HG03342 (cell line): ENCODE results near the gene ITCH.
"Not testable (repeated sequence)": the region's sequence is repeated elsewhere in the genome, so short reads cannot be mapped to it uniquely, and the experiment has no call there.

ENCODE experiments used
- ATAC-seq: cut with Tn5 transposase; IDR thresholded peaks from one replicate; pipeline ENCODE4 v1.9.1; 2021; ENCODE audit warnings: mild to moderate bottlenecking, moderate library complexity; ENCODE audit not compliant: unreplicated experiment

Gene ITCH

DNA sequence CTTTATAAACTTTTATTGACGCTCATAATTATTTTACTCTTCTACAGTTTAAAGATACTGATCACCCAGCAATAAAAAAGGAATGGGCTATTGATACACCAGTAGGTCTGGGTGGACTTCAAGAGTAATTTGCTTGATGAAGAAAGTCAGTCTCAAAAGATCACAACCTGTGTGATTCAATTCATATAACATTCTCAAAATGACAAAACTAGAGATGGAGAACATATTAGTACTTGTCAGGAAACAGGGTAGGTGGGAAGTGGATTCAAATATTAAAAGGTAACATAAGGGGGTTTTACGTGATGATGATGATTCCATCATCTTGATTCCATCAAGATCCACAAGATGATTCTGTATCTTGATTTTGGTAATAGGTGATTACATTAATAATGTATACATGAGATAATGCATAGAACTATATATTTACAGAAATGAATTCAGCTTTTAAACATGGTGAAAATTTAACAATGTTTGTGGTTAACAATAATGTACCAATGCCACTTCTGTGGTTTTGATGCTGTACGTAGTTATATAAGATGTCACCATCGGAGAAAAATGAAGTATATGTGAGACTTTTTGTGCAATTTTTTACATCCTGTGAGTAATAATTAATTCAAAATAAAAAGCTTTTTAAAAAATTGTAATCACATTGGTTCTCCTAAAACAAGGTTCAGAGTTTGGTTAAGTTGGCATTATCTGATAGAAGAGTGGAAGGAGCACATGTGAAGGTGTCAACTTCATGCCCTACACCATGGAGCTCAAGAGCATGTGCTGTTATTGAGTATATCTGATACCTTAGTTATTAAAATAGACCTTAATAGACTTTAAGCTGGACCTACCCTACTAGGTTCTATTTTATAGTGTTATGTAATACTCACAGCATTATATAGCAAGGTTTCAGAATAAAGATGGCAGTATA lies 86.9 kb downstream of the ITCH start:
- ATAC-seq, result no peak

DNA sequence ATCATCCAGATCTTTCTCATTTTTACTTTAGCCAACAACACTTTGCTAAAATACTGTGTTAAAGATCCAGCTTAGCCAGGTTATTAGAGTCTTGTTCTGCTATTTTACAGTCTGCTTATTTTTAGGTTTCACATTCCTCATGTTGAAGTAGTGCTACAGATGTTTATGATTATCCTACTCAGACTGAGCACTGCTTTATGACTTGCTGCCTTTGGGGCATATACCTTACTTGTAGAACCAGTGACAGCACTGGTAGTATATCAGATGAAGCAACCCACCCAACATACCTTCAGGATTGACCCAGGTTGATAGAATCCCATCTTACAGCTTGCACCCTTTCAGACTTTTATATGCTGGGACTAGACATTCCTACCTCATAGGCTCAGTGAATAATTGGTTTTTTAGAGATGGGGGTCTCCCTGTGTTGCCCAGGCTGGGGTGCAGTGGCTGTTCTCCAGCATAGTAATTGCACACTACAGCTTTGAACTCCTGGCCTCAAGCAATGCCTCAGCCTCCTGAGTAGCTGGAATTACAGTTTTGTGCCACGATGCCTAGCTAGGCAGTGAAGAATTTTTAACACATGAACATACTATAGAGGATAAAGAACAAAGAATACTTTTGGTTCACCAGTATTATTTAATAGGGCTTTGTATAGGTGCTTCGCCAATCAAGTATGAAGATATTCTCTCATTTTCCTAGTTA lies 89.4 kb downstream of the ITCH start:
- no peak for ATAC-seq

DNA sequence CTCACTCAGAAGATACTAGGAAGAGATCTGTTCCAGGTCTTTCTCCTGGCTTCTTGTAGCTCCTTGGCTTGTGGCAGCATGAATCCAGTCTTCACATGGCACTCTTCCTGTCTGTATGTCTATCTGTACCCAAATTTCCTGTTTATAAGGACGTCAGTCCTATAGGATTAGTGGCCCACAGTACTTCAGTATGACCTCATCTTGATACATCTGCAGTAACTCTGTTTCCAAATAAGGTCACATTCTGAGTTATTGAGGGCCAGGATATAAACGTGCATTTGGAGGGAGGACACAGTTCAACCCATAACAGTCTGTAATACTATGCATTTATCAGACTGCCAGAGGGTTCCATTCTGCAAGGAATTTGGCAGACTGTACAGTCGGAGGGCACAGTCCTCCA lies 95.6 kb downstream of the ITCH start:
- ATAC-seq, result no peak

DNA sequence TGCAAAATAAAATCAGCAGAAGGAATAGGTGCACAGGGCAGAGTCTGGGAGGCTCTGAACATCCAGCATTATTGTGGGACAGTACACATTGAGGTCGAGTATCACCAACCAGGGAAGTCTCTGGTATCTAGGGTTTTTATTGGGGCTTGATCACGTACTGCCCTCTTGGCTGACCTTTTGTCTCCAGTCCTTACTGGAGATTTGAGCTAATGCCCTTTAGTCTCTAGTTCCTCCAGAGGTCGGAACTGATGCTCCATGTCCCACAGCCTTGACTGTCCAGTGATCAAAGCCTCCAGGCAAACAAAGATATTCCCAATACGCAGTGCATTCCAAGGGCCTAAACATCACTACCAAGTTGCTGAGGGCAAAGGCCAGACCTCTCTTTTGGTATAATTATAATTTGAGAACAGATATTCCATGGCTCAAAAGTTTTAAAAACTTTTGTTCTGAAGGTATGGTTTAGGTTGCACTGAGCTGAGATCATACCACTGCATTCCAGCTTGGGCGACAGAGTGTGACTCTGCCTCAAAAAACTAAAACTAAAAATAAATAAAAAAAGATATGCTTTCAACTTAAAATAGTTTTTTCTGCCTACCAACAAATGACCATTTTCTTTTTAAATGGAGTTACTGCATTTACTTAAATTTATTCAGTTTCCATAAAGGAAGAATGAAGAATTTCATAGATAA lies 96.3 kb downstream of the ITCH start:
- no peak for ATAC-seq

DNA sequence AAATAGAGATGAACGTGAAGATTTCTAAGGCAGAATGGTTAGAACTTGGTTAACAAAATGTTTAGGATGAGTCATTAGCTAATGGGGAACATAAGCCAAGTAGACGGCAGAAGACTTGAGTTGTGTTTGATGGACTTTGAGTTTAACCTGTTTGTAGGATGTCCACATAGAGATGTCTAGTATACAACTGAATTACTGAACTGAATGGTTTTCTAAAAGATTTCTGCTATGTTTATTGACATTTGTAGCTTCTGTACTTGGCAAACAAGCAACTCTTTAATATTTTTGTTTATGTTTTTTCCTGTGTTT lies 98.7 kb downstream of the ITCH start:
- ATAC-seq, result no peak

DNA sequence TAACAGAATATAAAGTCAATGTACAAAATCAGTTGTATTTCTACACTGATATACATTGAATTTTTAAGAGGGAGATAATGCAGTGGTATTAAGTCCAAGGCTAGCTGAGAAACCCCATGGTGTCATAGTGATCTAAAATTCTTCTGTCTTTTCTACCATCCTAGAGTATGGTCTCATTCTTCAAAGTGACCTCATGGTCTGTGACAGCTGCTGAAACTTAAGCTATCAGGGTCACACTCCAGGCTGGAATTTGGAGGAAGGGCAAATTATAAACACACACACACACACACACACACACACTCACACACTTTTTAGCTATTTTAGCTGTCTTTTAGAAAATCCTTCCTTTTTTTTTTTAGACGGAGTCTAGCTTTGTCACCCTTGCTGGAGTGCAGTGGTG lies 105.9 kb downstream of the ITCH start:
- no peak for ATAC-seq

DNA sequence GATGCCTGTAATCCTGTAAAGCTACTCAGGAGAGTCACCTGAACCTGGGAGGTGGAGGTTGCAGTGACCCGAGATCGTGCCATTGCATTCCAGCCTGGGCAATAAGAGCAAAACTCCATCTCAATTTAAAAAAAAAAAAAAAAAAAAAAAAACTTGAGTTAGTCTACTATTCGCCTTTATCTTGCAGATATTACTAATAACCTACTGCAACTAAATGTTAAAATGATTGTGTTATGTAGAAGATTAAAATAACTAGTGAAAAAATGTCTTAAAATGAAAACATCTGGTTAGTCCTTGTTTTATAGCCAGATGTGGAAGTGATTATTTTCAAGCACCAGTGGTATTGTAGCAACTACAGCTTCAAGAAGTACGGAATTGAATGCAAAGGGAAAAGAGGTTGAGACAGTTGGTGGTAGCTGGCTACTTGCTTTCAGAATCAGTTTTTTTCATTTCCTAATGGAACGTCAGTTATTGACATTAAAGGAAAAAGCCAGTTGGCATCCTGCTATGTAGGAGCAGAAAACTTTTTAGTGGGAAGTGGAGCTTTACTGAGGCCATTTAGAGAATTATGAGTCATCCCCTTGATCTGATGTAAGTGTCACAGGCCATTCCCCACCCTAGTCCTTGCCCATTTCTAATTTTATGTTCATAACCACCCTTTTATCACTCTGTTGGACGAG lies 109.3 kb downstream of the ITCH start:
- ATAC-seq, result no peak

DNA sequence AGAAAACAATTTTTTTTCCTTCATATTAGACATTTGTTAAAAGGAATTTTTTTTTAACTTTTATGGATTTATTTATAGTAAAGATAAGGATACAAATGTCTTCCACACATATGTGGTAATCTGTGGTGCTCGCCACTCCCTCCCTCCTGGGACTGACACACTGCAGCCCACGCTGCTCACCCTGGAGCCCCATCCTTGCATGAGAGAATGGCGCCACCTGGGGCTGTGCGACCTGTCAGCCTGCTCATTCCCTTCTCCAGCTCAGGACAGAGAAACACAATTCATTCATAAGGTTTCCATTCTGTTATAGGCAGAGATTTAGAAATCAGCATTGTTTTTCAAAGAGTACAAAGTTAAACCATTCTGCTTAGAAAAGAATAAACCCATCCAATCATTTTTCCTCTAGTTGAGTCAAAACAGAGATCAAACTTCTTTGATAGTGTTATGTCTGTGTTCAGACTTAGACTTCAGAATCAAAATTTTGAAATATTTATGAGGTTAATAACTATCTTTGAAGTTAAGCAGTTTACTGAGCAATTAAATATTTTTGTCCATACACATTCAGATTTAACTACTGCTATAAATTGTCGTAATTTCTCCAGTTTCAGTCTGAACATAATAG lies 110.3 kb downstream of the ITCH start:
- ATAC-seq, result no peak

DNA sequence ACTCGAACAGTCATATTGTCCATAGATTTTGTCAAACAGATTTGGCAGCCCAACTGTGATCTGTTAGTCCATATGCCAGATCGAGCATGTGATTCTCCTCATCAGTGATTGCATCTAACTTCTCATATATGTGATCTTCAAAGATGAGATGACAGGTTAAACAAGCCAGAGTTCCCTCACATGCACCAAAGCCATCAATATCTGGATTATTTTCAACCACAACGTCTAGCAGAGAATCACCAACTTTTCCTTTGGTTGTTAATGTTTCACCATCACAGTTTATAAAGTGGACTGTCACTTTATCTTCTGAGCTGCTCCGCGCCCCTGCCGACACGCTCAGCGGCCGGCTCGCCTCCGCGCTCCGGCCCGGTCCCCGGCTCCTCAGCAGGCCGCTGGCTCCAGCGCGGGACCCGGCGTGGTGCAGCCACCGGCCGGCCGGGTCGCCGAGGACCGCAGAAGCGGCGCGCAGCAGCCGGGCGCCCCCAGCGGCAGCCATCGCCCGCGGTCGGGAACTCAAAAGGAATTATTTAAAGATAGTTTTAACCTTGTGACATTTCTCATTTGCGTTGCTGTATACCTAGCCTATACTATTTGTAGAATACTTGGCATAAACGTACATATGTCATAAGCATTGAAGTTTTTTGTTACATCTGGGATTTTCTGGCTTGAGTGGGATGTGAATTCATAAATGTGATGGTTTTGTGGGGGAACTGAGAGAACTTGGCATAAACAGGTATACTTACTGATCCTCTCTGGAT lies 113.1 kb downstream of the ITCH start:
- ATAC-seq, result no peak

DNA sequence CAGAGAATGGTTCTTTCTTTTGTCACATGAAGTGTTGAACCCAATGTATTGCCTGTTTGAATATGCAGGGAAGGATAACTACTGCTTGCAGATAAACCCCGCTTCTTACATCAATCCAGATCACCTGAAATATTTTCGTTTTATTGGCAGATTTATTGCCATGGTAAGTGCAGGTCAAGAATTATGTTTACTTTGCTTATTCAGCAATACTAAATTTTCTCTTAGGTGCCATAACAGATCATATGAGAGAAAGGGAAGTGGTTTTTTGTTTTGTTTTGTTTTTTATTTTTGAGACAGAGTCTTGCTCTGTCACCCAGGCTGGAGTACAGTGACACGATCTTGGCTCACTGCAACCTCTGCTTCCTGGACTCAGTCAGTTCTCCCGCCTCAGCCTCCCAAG lies 116.6 kb downstream of the ITCH start:
- ATAC-seq, result no peak

DNA sequence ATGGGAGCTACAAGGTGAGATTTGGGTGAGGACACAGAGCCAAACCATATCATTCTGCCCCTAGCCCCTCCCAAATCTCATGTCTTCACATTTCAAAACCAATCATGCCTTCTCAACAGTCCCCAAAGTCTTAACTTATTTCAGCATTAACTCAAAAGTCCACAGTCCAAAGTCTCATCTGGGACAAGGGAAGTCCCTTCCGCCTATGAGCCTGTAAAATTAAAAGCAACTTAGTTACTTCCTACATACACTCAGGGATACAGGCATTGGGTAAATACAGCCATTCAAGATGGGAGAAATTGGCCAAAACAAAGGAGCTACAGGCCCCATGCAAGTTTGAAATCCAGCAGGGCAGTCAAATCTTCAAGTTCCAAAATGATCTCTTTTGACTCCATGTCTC lies 119.1 kb downstream of the ITCH start:
- not testable (repeated sequence) for ATAC-seq

DNA sequence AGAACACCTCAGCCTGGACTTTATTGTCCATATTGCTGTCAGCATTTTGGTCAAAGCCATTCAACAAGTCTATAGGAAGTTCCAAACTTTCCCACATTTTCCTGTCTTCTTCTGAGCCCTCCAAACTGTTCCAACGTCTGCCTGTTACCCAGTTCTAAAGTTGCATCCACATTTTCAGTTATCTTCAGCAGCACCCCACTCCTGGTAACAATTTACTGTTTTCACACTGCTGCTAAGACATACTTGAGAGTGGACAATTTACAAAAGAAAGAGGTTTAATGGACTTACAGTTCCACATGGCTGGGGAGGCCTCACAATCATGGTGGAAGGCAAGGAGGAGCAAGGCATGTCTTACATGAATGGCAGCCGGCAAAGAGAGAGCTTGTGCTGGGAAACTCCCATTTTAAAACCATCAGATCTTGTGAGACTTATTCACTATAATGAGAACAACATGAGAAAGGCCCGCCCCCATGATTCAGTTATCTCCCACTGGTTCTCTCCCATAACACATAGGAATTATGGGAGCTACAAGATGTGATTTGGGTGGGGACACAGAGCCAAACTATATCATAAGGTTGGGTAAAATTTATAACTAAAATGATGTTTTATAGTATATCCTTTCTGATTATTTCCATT lies 120.6 kb downstream of the ITCH start:
- not testable (repeated sequence) for ATAC-seq

DNA sequence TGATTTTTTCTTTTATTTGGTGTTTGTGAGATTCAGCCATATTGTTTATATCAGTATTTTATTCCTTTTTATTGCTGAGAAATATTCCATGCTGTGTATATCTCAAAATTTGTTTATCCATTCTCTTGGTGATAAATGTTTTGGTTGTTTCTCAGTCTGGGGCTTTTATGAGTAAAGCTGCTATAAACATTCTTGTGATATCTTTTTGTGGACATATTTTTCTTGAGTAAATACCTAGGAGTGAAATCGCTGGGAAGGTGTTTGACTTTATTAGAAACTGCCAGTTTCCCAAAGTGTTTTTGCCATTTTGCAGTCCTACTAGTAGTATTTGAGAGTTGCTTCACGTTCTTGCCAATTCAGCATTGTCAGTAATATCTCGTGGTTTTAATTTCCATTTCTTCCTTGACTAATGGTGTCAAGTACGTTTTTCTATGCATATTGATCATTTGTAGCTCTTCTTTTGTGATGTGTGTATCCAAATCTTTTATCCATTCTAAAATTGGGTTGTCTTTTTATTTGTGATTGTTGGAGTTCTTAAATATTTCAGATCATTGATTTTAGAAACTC lies 122.1 kb downstream of the ITCH start:
- ATAC-seq, result no peak

DNA sequence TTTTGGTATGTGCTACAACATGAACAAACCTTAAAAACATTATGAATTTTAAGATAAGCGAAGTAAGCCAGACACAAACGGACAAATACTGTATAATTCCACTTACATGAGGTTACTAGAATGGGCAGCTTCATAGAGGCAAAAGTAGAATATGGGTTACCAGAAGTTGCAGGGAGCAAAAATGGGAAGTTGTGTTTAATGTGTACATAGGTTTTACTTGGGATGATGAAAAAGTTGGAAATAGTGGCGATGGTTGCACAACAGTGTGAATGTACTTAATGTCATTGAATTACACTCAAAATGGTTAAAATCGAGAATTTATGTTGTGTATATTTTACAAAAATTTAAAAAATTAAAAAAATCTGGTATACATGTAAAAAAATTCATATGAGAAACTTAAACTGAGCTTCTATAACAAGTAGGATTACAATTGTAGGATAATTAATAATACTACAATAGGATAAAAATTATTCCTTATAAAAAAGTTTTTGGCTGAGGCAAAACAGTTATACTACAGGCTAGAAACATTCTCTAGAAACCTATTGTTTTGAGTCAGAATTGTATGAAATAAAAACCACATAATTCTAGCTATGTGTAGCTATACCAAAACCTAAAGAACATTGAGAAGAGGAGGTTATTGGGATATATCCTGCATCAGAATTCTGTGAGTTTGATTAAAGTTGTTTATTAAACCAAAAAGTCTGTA lies 128.3 kb downstream of the ITCH start:
- no peak for ATAC-seq

DNA sequence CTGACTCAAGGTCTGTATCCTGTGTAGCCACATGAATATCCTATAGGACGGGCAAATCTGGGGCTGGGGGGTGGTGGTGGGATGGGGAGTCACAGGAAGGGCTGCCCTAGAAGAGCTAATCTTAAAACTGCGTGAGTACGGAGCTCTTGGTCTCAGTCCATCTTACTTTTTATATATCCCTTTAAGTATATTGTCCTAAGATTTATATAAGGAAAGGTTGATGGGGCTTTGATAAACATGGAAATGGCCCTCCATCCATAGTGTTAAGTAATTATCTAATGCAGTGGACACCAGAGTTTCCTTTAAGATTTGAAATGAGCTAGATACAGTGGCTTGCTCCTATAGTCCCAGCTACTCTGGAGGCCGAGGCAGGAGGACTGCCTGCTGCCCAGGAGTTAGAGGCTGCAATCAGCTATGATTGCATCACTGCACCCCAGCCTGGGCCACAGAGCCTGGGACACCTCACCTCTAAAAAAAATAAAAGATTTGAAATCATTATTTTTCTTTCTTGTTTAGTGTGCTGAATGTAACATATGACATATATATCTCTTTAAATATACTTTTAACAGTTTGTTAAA lies 128.9 kb downstream of the ITCH start:
- ATAC-seq, result no peak

DNA sequence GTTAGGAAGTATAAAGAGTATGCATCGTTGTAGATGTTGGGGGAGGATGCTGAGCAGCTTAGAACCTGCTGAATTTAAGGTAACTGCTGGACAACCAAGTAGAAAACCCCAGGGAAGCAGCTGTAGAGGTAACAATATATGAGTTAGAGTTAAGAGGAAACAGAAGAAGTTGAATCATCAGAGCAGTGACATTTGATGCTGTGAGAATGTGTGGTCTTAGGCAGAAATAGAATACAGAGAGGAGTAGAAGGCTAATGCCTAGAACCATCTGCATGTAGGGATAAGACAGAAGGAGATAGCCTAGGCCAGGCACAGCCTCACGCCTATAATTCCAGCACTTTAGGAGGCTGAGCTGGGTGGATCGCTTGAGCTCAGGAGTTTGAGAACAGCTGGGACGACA lies 130.6 kb downstream of the ITCH start:
- ATAC-seq, result no peak

DNA sequence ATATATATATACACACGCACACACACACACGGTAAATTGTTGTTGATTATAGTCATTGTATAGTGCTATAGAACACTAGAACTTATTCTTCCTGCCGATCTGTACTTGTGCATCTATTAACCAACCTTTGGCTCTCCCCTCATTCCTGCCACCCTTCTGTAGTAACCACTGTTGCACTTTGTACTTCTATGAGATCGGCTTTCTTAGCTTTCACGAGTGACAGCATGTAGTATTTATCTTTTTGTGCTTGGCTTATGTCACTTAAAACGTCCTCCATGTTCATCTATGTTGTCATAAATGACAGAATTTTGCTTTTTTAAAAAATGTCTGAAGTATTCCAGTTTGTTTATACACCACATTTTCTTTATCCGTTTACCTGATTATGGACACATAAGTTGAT lies 132.2 kb downstream of the ITCH start:
- ATAC-seq, result no peak

DNA sequence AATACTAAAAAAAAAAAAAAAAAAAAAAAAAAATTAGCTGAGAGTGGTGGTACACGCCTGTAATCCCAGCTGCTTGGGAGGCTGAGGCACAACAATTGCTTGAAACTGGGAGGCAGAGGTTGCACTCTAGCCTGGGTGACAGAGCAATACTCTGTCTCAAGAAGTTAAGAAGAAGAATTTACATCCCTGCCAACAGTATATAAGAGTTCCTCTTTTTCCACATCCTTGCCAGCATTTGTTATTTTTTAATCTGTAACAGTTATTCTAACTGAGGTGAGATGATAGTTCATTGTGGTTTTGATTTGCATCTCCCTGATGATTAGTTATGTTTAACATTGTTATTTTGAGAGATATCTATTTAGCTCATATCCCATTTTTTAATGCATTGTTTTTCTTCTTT lies 132.8 kb downstream of the ITCH start:
- ATAC-seq, result no peak
